Measurements from ENCODE around the gene SIX4.

DNA sequence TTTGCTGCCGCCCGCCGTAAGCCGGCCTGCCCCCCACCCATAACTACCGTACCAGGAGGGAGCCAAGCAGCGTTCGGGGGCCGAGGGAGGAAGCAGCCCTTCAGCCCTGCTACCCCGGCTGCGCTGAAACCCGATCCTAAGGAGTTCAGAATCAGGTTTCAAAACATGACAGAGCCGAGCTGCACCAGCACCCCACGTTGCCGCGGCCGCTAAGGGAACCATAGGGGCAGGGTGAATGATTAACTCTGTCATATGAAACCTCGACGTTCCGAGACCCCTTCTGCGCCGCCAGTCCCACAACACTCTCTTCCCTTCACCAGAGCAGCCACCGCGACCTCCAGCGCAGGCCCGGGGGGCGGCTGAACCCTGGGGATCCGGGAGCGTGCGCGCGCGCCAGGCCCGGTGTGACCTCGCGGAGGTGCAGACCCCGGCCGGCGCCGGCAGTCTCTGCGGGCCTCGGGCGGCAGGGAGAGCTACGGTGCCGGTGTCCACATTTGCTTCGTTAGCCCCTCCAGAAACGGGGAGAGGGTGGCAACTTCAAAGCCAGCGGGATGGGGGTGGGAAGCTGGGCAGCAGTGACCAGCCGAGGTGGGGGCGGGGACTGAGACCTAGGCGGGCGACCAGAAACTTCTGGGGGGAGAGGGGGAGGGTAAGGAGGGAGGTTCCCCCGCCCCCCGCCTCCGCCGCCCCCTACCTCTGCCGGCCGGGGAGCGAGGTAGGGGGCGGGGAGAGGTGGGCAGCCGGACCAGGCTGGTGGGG, 1.6 kb downstream of the SIX4 start:
- TF ChIP-seq, protein P1, sequence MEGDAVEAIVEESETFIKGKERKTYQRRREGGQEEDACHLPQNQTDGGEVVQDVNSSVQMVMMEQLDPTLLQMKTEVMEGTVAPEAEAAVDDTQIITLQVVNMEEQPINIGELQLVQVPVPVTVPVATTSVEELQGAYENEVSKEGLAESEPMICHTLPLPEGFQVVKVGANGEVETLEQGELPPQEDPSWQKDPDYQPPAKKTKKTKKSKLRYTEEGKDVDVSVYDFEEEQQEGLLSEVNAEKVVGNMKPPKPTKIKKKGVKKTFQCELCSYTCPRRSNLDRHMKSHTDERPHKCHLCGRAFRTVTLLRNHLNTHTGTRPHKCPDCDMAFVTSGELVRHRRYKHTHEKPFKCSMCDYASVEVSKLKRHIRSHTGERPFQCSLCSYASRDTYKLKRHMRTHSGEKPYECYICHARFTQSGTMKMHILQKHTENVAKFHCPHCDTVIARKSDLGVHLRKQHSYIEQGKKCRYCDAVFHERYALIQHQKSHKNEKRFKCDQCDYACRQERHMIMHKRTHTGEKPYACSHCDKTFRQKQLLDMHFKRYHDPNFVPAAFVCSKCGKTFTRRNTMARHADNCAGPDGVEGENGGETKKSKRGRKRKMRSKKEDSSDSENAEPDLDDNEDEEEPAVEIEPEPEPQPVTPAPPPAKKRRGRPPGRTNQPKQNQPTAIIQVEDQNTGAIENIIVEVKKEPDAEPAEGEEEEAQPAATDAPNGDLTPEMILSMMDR (IDR thresholded peaks at IDR 0.05): no peak
- TF ChIP-seq POLR2A (IDR thresholded peaks at IDR 0.05) (peak; percentile 2), POLR2AphosphoS5 (IDR thresholded peaks at IDR 0.05) (no peak)

All from prostate gland (tissue), 2 donors.